A673 (cell line): ENCODE results near the gene GRID1. TPM values are rescaled to one million over a fixed set of nuclear protein-coding genes. Genes with fewer than 3 reads are reported as not detected.

Experiments used
- BruUV-seq: library from RNA; stranded (reverse); fragments of 400-500 nt; replicated peaks from 2 replicates; lab custom pipeline; 2021; lab: Mats Ljungman, UMichigan
- CTCF ChIA-PET: fragments of 300-600 bp; sonication (Branson Sonifier 250); formaldehyde crosslinking; loops from one replicate; lab custom pipeline; 2022; ENCODE audit warnings: antibody characterized with exemption; lab: Charles Lee
- POLR2A ChIA-PET: fragments of 300-600 bp; sonication (Branson Sonifier 250); formaldehyde crosslinking; loops from one replicate; lab custom pipeline; 2022; ENCODE audit warnings: antibody characterized with exemption; ENCODE audit not compliant: low non-redundant PET; lab: Charles Lee
- DNase-seq: peaks from one replicate; pipeline ENCODE4 v3.0.0-alpha.2; 2015; ENCODE audit warnings: low spot score
- H3K27ac ChIP-seq: fragments of 200-600 bp; sonication (generic); 2 replicates; pipeline ENCODE4 v1.5.1; 2016; ENCODE audit warnings: mixed run types, low read depth, mild to moderate bottlenecking, mixed read lengths, antibody characterized with exemption, low read length; ENCODE audit not compliant: poor library complexity, severe bottlenecking
- H3K27me3 ChIP-seq: fragments of 200-600 bp; sonication (generic); replicated peaks from 2 replicates; pipeline ENCODE4 v1.6.1; 2017; ENCODE audit warnings: mixed run types, low read depth, mild to moderate bottlenecking, mixed read lengths, antibody characterized with exemption, low read length; ENCODE audit not compliant: insufficient read depth, poor library complexity
- H3K36me3 ChIP-seq: fragments of 200-600 bp; sonication (generic); 2 replicates; pipeline ENCODE4 v1.6.1; 2016; ENCODE audit warnings: mixed run types, mild to moderate bottlenecking, mixed read lengths, antibody characterized with exemption, low read length; ENCODE audit not compliant: insufficient read depth, poor library complexity, severe bottlenecking
- H3K4me1 ChIP-seq: fragments of 200-600 bp; sonication (generic); 2 replicates; pipeline ENCODE4 v1.6.1; 2017; ENCODE audit warnings: mixed run types, mild to moderate bottlenecking, mixed read lengths, antibody characterized with exemption, low read length; ENCODE audit not compliant: insufficient read depth, poor library complexity, severe bottlenecking
- H3K4me3 ChIP-seq: fragments of 200-600 bp; sonication (generic); 2 replicates; pipeline ENCODE4 v1.5.1; 2016; ENCODE audit warnings: low read depth, mixed run types, mild to moderate bottlenecking, mixed read lengths, low read length; ENCODE audit not compliant: poor library complexity, severe bottlenecking
- H3K9me3 ChIP-seq: fragments of 200-600 bp; sonication (generic); 2 replicates; pipeline ENCODE4 v1.6.1; 2016; ENCODE audit warnings: mixed run types, low read depth, mild to moderate bottlenecking, mixed read lengths, antibody characterized with exemption, low read length; ENCODE audit not compliant: poor library complexity, severe bottlenecking
- EZH2 ChIP-seq: fragments of 200-600 bp; sonication (generic); IDR thresholded peaks from 2 replicates; pipeline ENCODE4 v1.6.1; 2017; ENCODE audit warnings: borderline replicate concordance, low read depth, mild to moderate bottlenecking, mixed read lengths, antibody characterized with exemption, low read length; ENCODE audit not compliant: poor library complexity, severe bottlenecking
- intact Hi-C: fragments of 100-400 bp; cut with micrococcal nuclease; formaldehyde crosslinking; loops from one replicate; pipeline ENCODE4 v1.10.0; 2022; ENCODE audit not compliant: unreplicated experiment
- total RNA-seq: library from RNA; stranded (reverse); gene quantifications from 2 replicates; pipeline ENCODE4 v1.2.3, GENCODE V29; 2021
- TF ChIP-seq, protein P1 (sequence below): fragments of 300-800, 200-600 bp; sonication (generic); conservative IDR thresholded peaks from 2 replicates; pipeline ENCODE4 v1.5.1; 2017; ENCODE audit warnings: low read depth, mild to moderate bottlenecking, antibody characterized with exemption, low read length, moderate library complexity, mixed read lengths

The GRID1 gene
- total RNA-seq, 1 experiment from 2014 or later, result not detected

DNA sequence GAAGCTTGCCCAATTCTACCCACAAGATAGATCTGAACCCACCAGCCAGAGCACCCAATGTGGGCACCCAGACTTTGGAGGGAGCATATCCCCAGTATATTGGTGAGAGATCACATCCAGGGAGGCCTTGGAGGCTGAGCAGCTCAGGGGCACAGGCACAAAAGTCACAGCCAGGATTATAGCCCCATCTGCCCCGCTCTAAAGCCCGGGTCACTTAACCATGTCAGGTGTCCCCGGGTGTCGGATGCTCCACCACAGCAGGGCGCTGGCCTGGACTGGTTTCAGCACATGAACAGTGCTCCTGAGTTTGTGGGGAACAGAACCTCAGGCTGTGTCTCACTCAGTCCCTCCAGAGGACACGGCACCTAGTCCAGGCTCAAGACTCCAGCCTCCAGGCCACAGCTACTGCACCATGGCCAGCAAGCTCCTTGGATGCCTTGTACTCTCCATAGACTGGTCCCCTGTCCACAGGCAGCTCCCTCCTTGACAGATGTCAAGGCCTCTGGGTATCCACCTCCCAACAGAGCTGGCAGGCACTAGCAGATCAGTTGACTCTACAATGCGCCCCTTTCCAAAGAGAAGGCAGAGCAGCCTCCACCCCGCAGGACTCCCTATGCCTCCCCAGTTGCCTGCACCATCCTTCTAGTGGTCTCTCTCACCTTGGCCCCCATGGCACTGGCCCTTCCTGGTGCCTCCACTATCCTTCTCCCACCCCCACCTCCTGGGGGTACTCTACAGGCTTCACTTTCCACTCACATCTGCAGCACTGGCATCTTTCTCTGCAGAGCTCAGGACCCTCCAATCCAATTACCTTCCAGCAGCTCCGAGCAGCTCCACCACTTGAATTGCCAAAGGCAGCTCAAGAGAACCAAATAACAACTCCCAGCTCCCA lies 306.0 kb downstream of the GRID1 start:
- H3K4me3 ChIP-seq, result no peak overlapping the region
- peaks cover 50% of the 10 kb centered on the region for H3K27me3 ChIP-seq
- no peaks in the 10 kb centered on the region for H3K9me3 ChIP-seq
- H3K4me1 ChIP-seq, result no peaks in the 10 kb centered on the region
- no TSS peak for BruUV-seq
- POLR2A ChIA-PET, result no interaction called here
- H3K36me3 ChIP-seq, result no peaks in the 10 kb centered on the region
- TF ChIP-seq, protein P1, sequence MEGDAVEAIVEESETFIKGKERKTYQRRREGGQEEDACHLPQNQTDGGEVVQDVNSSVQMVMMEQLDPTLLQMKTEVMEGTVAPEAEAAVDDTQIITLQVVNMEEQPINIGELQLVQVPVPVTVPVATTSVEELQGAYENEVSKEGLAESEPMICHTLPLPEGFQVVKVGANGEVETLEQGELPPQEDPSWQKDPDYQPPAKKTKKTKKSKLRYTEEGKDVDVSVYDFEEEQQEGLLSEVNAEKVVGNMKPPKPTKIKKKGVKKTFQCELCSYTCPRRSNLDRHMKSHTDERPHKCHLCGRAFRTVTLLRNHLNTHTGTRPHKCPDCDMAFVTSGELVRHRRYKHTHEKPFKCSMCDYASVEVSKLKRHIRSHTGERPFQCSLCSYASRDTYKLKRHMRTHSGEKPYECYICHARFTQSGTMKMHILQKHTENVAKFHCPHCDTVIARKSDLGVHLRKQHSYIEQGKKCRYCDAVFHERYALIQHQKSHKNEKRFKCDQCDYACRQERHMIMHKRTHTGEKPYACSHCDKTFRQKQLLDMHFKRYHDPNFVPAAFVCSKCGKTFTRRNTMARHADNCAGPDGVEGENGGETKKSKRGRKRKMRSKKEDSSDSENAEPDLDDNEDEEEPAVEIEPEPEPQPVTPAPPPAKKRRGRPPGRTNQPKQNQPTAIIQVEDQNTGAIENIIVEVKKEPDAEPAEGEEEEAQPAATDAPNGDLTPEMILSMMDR, result no peak
- no peak for TF ChIP-seq EZH2
- intact Hi-C loops, result no loop called here
- H3K27ac ChIP-seq, result no peak overlapping the region
- no peak for DNase-seq
- CTCF ChIA-PET, result no interaction called here

DNA sequence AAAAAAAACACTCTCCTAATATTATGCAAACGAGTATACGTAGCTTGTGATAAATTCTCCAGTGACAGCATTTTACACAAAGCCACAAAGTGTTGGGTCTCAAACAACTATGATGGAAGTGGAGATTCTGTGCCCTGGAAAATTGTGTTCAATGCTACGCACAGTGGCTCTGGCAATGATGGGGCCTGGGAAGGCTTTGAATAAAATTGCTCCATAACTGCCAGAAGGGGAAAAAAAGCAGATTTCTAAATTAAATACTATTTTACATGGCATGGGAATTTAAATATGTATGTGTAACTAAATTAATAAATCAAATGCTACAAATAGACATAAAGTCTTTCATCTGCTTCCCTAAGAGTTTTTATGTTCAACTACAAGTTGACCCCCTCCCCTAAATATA lies 306.7 kb downstream of the GRID1 start:
- Histone ChIP-seq H3K4me1 (no peaks in the 10 kb centered on the region), H3K27ac (no peak overlapping the region), H3K27me3 (peaks cover 42% of the 10 kb centered on the region), H3K9me3 (no peaks in the 10 kb centered on the region), H3K36me3 (no peaks in the 10 kb centered on the region), H3K4me3 (no peak overlapping the region)
- intact Hi-C loops, result no loop called here
- ChIA-PET POLR2A (no interaction called here), CTCF (no interaction called here)
- no peak for DNase-seq
- BruUV-seq, result no TSS peak
- TF ChIP-seq, protein P1, result no peak
- TF ChIP-seq EZH2, result no peak

DNA sequence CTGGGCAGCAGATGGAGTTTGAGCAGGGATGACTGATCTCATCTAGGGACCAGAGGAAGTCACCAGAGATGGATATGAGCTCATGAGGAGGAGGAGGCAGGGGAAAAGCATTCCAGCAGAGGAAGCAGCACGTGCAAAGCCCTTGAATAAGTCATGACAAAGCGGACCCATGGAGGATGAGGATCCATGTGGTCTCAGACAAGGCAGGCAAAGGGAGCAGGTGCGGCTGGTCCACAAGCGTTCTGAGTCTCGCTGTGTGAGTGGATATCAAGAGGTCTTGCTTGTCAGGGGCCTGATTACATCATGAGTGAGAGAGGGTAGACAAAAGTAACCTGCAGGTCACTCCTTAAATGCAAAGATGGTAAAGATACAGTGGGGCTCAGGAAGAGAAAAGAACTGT lies 307.6 kb downstream of the GRID1 start:
- no peak for DNase-seq
- TF ChIP-seq, protein P1, result no peak
- H3K9me3 ChIP-seq, result no peaks in the 10 kb centered on the region
- H3K4me3 ChIP-seq, result no peak overlapping the region
- CTCF ChIA-PET, result no interaction called here
- H3K36me3 ChIP-seq, result no peaks in the 10 kb centered on the region
- no TSS peak for BruUV-seq
- H3K27ac ChIP-seq, result no peak overlapping the region
- intact Hi-C loops, result no loop called here
- POLR2A ChIA-PET, result no interaction called here
- H3K4me1 ChIP-seq, result no peaks in the 10 kb centered on the region
- H3K27me3 ChIP-seq, result peaks cover 35% of the 10 kb centered on the region
